ENCODE data around the gene PTEN.
"Not testable (repeated sequence)": the region's sequence is repeated elsewhere in the genome, so short reads cannot be mapped to it uniquely, and the experiment has no call there.

DNA sequence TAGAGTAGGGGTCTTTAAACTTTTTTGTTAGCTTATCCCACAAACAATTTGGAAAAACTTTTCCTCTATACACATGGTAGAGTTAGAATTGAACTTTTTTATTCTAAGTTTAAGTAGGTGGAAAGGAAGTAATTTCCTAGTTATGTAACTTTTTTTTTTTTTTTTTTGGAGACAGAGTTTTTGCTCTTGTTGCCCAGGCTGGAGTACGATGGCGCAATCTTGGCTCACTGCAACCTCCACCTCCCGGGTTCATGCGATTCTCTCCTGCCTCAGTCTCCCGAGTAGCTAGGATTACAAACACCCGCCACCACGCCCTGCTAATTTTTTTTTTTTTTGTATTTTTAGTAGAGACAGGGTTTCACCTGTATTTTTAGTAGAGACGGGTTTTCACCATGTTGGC lies 16.7 kb upstream of the PTEN start:
- not testable (repeated sequence) for TF ChIP-seq PAX5 (IDR thresholded peaks at IDR 0.05; ENCODE audit: insufficient read depth, low read length, severe bottlenecking); POLR2A (IDR thresholded peaks at IDR 0.05; ENCODE audit: low read depth, low read length)
